A673 (cell line): ENCODE data around the gene CWC27. TPM values are rescaled to one million over a fixed set of nuclear protein-coding genes. Genes with fewer than 3 reads are reported as not detected.

Experiments used
- BruUV-seq: library from RNA; stranded (reverse); fragments of 400-500 nt; replicated peaks from 2 replicates; lab custom pipeline; 2021; lab: Mats Ljungman, UMichigan
- CTCF ChIA-PET: fragments of 300-600 bp; sonication (Branson Sonifier 250); formaldehyde crosslinking; loops from one replicate; lab custom pipeline; 2022; ENCODE audit warnings: antibody characterized with exemption; lab: Charles Lee
- POLR2A ChIA-PET: fragments of 300-600 bp; sonication (Branson Sonifier 250); formaldehyde crosslinking; loops from one replicate; lab custom pipeline; 2022; ENCODE audit warnings: antibody characterized with exemption; ENCODE audit not compliant: low non-redundant PET; lab: Charles Lee
- DNase-seq: peaks from one replicate; pipeline ENCODE4 v3.0.0-alpha.2; 2015; ENCODE audit warnings: low spot score
- H3K27ac ChIP-seq: fragments of 200-600 bp; sonication (generic); 2 replicates; pipeline ENCODE4 v1.5.1; 2016; ENCODE audit warnings: mixed run types, low read depth, mild to moderate bottlenecking, mixed read lengths, antibody characterized with exemption, low read length; ENCODE audit not compliant: poor library complexity, severe bottlenecking
- H3K27me3 ChIP-seq: fragments of 200-600 bp; sonication (generic); replicated peaks from 2 replicates; pipeline ENCODE4 v1.6.1; 2017; ENCODE audit warnings: mixed run types, low read depth, mild to moderate bottlenecking, mixed read lengths, antibody characterized with exemption, low read length; ENCODE audit not compliant: insufficient read depth, poor library complexity
- H3K36me3 ChIP-seq: fragments of 200-600 bp; sonication (generic); 2 replicates; pipeline ENCODE4 v1.6.1; 2016; ENCODE audit warnings: mixed run types, mild to moderate bottlenecking, mixed read lengths, antibody characterized with exemption, low read length; ENCODE audit not compliant: insufficient read depth, poor library complexity, severe bottlenecking
- H3K4me1 ChIP-seq: fragments of 200-600 bp; sonication (generic); 2 replicates; pipeline ENCODE4 v1.6.1; 2017; ENCODE audit warnings: mixed run types, mild to moderate bottlenecking, mixed read lengths, antibody characterized with exemption, low read length; ENCODE audit not compliant: insufficient read depth, poor library complexity, severe bottlenecking
- H3K4me3 ChIP-seq: fragments of 200-600 bp; sonication (generic); 2 replicates; pipeline ENCODE4 v1.5.1; 2016; ENCODE audit warnings: low read depth, mixed run types, mild to moderate bottlenecking, mixed read lengths, low read length; ENCODE audit not compliant: poor library complexity, severe bottlenecking
- H3K9me3 ChIP-seq: fragments of 200-600 bp; sonication (generic); 2 replicates; pipeline ENCODE4 v1.6.1; 2016; ENCODE audit warnings: mixed run types, low read depth, mild to moderate bottlenecking, mixed read lengths, antibody characterized with exemption, low read length; ENCODE audit not compliant: poor library complexity, severe bottlenecking
- EZH2 ChIP-seq: fragments of 200-600 bp; sonication (generic); IDR thresholded peaks from 2 replicates; pipeline ENCODE4 v1.6.1; 2017; ENCODE audit warnings: borderline replicate concordance, low read depth, mild to moderate bottlenecking, mixed read lengths, antibody characterized with exemption, low read length; ENCODE audit not compliant: poor library complexity, severe bottlenecking
- intact Hi-C: fragments of 100-400 bp; cut with micrococcal nuclease; formaldehyde crosslinking; loops from one replicate; pipeline ENCODE4 v1.10.0; 2022; ENCODE audit not compliant: unreplicated experiment
- total RNA-seq: library from RNA; stranded (reverse); gene quantifications from 2 replicates; pipeline ENCODE4 v1.2.3, GENCODE V29; 2021
- TF ChIP-seq, protein P1 (sequence below): fragments of 300-800, 200-600 bp; sonication (generic); conservative IDR thresholded peaks from 2 replicates; pipeline ENCODE4 v1.5.1; 2017; ENCODE audit warnings: low read depth, mild to moderate bottlenecking, antibody characterized with exemption, low read length, moderate library complexity, mixed read lengths

The CWC27 gene
- total RNA-seq, 1 experiment from 2014 or later = 38.0 TPM

DNA sequence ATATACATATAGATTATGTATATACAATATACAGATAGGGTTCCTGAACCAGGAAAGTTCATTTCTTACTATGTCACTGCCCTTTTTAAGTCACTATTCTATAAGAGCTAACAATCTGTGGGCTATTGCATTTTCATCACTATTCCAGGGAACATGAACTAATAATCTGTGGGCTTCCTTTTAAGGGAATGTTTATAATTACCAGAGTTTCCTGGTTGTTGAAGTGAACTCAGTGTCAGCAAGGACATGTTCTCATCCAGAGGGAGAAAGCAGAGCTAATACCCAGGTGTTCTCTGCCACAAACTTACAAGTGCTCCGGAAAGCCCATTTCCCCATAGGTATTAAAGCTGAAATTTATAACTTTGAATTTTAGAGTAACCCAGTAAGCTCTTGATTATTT is 69.6 kb downstream of the CWC27 start:
- DNase-seq = no peak
- no peak overlapping the region for H3K27ac ChIP-seq
- no peaks in the 10 kb centered on the region for H3K36me3 ChIP-seq
- intact Hi-C loops = no loop called here
- H3K4me3 ChIP-seq = no peak overlapping the region
- H3K27me3 ChIP-seq = no peaks in the 10 kb centered on the region
- CTCF ChIA-PET = no interaction called here
- no TSS peak for BruUV-seq
- no peaks in the 10 kb centered on the region for H3K9me3 ChIP-seq
- TF ChIP-seq EZH2 = no peak
- TF ChIP-seq, protein P1, sequence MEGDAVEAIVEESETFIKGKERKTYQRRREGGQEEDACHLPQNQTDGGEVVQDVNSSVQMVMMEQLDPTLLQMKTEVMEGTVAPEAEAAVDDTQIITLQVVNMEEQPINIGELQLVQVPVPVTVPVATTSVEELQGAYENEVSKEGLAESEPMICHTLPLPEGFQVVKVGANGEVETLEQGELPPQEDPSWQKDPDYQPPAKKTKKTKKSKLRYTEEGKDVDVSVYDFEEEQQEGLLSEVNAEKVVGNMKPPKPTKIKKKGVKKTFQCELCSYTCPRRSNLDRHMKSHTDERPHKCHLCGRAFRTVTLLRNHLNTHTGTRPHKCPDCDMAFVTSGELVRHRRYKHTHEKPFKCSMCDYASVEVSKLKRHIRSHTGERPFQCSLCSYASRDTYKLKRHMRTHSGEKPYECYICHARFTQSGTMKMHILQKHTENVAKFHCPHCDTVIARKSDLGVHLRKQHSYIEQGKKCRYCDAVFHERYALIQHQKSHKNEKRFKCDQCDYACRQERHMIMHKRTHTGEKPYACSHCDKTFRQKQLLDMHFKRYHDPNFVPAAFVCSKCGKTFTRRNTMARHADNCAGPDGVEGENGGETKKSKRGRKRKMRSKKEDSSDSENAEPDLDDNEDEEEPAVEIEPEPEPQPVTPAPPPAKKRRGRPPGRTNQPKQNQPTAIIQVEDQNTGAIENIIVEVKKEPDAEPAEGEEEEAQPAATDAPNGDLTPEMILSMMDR = no peak
- H3K4me1 ChIP-seq = no peaks in the 10 kb centered on the region
- POLR2A ChIA-PET = no interaction called here

DNA sequence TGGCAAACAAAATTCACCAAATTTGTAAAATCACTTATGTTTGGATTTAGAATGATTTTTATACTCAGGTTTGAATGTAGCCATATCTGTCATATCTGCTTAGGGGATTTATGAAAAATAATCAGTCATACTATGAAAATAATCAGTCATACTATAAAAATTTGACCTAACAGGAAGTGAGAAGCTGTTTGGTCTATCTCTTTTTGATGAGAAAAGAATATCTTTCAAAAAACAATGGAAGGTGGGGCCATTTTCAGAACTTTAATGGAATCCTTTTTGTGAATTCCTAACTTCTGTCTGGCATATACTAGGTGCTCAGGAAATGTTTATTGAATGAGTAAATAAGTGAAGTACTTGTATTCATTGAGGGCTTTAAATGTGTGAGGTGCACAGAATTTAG is 70.1 kb downstream of the CWC27 start:
- Histone ChIP-seq H3K4me3 (no peak overlapping the region), H3K4me1 (no peaks in the 10 kb centered on the region), H3K27me3 (no peaks in the 10 kb centered on the region), H3K27ac (no peak overlapping the region), H3K9me3 (no peaks in the 10 kb centered on the region), H3K36me3 (no peaks in the 10 kb centered on the region)
- TF ChIP-seq, protein P1 = no peak
- TF ChIP-seq EZH2 = no peak
- DNase-seq = no peak
- intact Hi-C loops = no loop called here
- no TSS peak for BruUV-seq
- ChIA-PET CTCF (no interaction called here), POLR2A (no interaction called here)

DNA sequence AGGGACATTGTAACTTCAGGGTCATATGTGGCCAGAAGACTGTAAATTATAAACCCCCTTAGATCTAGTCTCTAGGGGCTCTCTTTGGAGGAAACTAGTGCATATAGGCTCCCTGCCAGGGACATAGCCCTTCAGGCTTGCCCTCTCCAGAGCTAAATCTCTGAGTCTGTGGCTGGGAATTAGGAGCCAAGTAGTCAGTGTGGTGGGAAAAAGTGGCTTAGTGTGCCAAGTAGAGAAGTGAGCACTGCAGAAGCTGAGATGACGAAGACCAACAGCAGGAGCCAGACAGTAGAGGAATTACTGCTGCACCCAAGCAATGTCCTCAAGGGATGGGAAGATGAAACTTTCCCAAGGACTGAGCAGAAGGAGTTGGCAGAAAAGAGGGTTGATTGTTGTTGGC is 71.2 kb downstream of the CWC27 start:
- POLR2A ChIA-PET = no interaction called here
- Histone ChIP-seq H3K4me3 (no peak overlapping the region), H3K4me1 (no peaks in the 10 kb centered on the region), H3K27me3 (no peaks in the 10 kb centered on the region), H3K27ac (no peak overlapping the region), H3K9me3 (no peaks in the 10 kb centered on the region), H3K36me3 (no peaks in the 10 kb centered on the region)
- no peak for DNase-seq
- TF ChIP-seq, protein P1 = no peak
- TF ChIP-seq EZH2 = no peak
- intact Hi-C loops = no loop called here
- CTCF ChIA-PET = no interaction called here
- no TSS peak for BruUV-seq
